ENCODE measurements around the gene SNCAIP. TPM values are rescaled to one million over a fixed set of nuclear protein-coding genes. Genes with fewer than 3 reads are reported as not detected.

The SNCAIP gene
- total RNA-seq, 1 experiment from 2014 or later, result 1.2 TPM

- DNase-seq, result no peak
- Histone ChIP-seq H3K4me3 (ENCODE audit: low read depth, low read length) (no peak overlapping the region), H3K27me3 (replicated peaks; ENCODE audit: control insufficient read depth, insufficient read depth, low read length) (no peaks in the 10 kb centered on the region), H3K4me1 (peaks cover 18% of the 10 kb centered on the region), H3K36me3 (ENCODE audit: control insufficient read depth, insufficient read depth, low read length) (no peaks in the 10 kb centered on the region), H3K9me3 (no peaks in the 10 kb centered on the region)
- BruUV-seq (replicated peaks), result no TSS peak
- CTCF ChIA-PET, result no interaction called here
- Mint-ChIP-seq H3K27me3 (ENCODE audit: insufficient read depth, unreplicated experiment) (no peaks in the 10 kb centered on the region), H3K4me1 (ENCODE audit: low read depth, unreplicated experiment) (peaks cover 9% of the 10 kb centered on the region), H3K27ac (ENCODE audit: unreplicated experiment) (no peak overlapping the region), H3K9me3 (ENCODE audit: unreplicated experiment) (no peaks in the 10 kb centered on the region), H3K4me3 (ENCODE audit: unreplicated experiment) (no peak overlapping the region), H3K36me3 (ENCODE audit: insufficient read depth, unreplicated experiment) (no peaks in the 10 kb centered on the region)
- POLR2A ChIA-PET, result no interaction called here
- TF ChIP-seq CTCF (IDR thresholded peaks at IDR 0.05; ENCODE audit: insufficient read depth in 1 of 2, low read depth in 1 of 2, low read length in 1 of 2, severe bottlenecking in 1 of 2, unreplicated experiment in 1 of 2), result no peak
- intact Hi-C loops (cut with micrococcal nuclease; ENCODE audit: unreplicated experiment), result no loop called here
Observed at GRCh38 chr5:122366501-122366900, 54.5 kb downstream of the SNCAIP start.

- Mint-ChIP-seq H3K9me3 (ENCODE audit: unreplicated experiment) (no peaks in the 10 kb centered on the region), H3K27ac (ENCODE audit: unreplicated experiment) (no peak overlapping the region), H3K27me3 (ENCODE audit: insufficient read depth, unreplicated experiment) (no peaks in the 10 kb centered on the region), H3K4me1 (ENCODE audit: low read depth, unreplicated experiment) (peaks cover 4% of the 10 kb centered on the region), H3K36me3 (ENCODE audit: insufficient read depth, unreplicated experiment) (no peaks in the 10 kb centered on the region), H3K4me3 (ENCODE audit: unreplicated experiment) (no peak overlapping the region)
- no peak overlapping the region for H3K4me3 ChIP-seq (ENCODE audit: low read depth, low read length)
- no peak for TF ChIP-seq CTCF (IDR thresholded peaks at IDR 0.05; ENCODE audit: insufficient read depth in 1 of 2, low read depth in 1 of 2, low read length in 1 of 2, severe bottlenecking in 1 of 2, unreplicated experiment in 1 of 2)
- intact Hi-C loops (cut with micrococcal nuclease; ENCODE audit: unreplicated experiment), result no loop called here
- BruUV-seq (replicated peaks), result no TSS peak
- no peaks in the 10 kb centered on the region for H3K9me3 ChIP-seq
- peaks cover 10% of the 10 kb centered on the region for H3K4me1 ChIP-seq
- CTCF ChIA-PET, result no interaction called here
- DNase-seq, result no peak
- no peaks in the 10 kb centered on the region for H3K36me3 ChIP-seq (ENCODE audit: control insufficient read depth, insufficient read depth, low read length)
- POLR2A ChIA-PET, result no interaction called here
- H3K27me3 ChIP-seq (replicated peaks; ENCODE audit: control insufficient read depth, insufficient read depth, low read length), result no peaks in the 10 kb centered on the region
Observed at GRCh38 chr5:122367456-122367855, 55.4 kb downstream of the SNCAIP start.

- Mint-ChIP-seq H3K27ac (ENCODE audit: unreplicated experiment) (no peak overlapping the region), H3K27me3 (ENCODE audit: insufficient read depth, unreplicated experiment) (no peaks in the 10 kb centered on the region), H3K9me3 (ENCODE audit: unreplicated experiment) (no peaks in the 10 kb centered on the region), H3K36me3 (ENCODE audit: insufficient read depth, unreplicated experiment) (no peaks in the 10 kb centered on the region), H3K4me3 (ENCODE audit: unreplicated experiment) (no peak overlapping the region), H3K4me1 (ENCODE audit: low read depth, unreplicated experiment) (no peaks in the 10 kb centered on the region)
- no peak for TF ChIP-seq CTCF (IDR thresholded peaks at IDR 0.05; ENCODE audit: insufficient read depth in 1 of 2, low read depth in 1 of 2, low read length in 1 of 2, severe bottlenecking in 1 of 2, unreplicated experiment in 1 of 2)
- ChIA-PET POLR2A (no interaction called here), CTCF (no interaction called here)
- BruUV-seq (replicated peaks), result no TSS peak
- intact Hi-C loops (cut with micrococcal nuclease; ENCODE audit: unreplicated experiment), result no loop called here
- DNase-seq, result no peak
- H3K36me3 ChIP-seq (ENCODE audit: control insufficient read depth, insufficient read depth, low read length), result no peaks in the 10 kb centered on the region
- no peaks in the 10 kb centered on the region for H3K4me1 ChIP-seq
- no peak overlapping the region for H3K4me3 ChIP-seq (ENCODE audit: low read depth, low read length)
- H3K9me3 ChIP-seq, result no peaks in the 10 kb centered on the region
- H3K27me3 ChIP-seq (replicated peaks; ENCODE audit: control insufficient read depth, insufficient read depth, low read length), result no peaks in the 10 kb centered on the region
Observed at GRCh38 chr5:122368510-122369251, 56.6 kb downstream of the SNCAIP start.

Data from Caco-2 (cell line).